ENCODE measurements around the gene NOP9.

Gene NOP9, protein sequence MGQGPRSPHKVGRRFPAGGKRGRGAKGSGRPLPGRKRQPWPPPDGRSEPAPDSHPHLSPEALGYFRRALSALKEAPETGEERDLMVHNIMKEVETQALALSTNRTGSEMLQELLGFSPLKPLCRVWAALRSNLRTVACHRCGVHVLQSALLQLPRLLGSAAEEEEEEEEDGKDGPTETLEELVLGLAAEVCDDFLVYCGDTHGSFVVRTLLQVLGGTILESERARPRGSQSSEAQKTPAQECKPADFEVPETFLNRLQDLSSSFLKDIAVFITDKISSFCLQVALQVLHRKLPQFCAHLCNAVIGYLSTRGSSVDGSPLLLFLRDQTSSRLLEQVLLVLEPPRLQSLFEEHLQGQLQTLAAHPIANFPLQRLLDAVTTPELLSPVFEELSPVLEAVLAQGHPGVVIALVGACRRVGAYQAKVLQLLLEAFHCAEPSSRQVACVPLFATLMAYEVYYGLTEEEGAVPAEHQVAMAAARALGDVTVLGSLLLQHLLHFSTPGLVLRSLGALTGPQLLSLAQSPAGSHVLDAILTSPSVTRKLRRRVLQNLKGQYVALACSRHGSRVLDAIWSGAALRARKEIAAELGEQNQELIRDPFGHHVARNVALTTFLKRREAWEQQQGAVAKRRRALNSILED

DNA sequence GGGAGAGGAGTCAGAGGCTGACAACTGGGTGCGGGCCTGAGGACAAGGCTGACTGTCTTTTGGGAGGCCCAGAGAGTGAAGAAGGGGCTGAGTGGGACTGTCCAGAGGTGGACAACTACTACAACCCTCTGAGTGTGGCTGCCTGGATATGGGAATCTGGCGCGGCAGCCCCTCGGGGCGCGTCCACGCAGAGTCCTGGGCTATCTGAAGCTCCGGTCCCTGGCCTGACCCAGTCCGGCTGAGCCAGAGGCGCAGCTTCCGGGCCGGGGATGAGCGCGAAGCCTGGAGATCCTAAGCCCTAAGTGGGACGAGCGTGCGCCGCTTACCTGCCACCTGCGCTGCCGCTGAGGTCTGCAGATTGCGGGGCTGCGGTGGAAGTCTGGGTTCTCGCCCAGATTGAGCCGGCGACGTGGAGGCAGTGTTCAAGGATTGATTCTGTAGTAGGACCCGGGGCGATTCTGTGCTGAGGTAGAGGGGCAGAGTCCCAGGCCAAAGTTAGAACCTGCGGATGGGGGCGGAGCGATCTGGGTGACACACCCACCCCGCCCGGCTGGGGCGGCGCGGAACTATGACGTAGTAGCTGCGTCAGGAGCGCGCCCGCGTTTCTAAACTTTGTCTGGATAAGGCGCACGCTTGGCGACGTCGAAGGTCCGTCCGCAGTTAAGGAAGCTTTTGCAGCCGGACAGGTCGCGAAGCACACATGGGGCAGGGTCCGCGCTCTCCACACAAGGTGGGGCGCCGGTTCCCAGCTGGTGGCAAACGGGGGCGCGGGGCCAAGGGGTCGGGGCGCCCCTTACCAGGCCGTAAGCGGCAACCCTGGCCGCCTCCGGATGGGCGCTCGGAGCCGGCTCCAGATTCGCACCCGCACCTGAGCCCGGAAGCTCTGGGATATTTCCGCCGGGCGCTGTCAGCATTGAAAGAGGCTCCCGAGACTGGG is at the start of gene NOP9, which contains the start of gene DHRS1:
TSS of gene NOP9 (plus strand) at position 596 of the 937 bp plus-strand sequence. CDS start at position 701, 105 bp downstream.
TSS of gene DHRS1 (minus strand) at position 526 of the 937 bp plus-strand sequence. CDS start 674 bp downstream, outside the sequence.
- peak; percentile 90 to 93 for DNase-seq (ENCODE audit: low read depth in 2 of 2, low spot score in 1 of 2)

DNA sequence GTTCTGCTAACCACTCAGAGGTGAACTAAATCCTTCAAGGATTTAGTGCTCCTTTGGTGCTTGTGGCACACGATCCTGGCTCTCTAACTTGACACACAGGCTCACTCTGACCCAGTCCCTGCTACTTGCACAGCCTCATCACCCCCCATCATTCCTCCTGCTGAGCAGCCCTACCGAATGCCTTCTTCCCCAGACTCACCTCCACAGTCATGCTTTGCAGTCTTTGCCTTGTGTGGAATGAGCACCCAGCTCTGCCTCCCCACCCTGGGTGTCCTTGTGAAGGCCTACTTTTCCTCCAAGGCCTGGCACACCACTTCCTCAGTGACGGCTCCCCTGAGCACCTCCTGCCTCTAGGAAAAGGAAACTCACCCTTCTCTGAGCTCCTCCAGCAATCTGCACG is 49.3 kb upstream of the NOP9 start:
- DNase-seq (ENCODE audit: low read depth in 2 of 2, low spot score in 1 of 2) = no peak

DNA sequence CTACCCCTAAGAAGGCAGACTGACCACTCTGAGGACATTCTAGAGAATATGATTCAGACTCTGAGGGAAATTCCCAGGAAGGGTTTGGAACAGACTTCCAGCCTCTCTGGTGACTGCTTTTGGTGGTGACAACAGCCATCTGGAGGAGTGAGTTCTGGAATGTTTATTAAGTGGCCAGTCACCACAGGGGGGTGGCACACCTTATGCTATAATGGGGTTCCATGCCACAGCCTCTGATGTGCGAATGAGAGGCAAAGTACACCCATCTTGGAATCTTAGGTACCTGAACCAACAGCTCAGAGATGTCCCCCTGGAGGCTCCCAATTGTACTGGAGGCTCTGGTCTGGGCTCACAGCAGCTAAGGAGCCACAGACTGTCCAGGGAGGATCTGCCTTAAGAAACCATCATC is 47.8 kb upstream of the NOP9 start:
- no peak for DNase-seq (ENCODE audit: low read depth in 2 of 2, low spot score in 1 of 2)

DNA sequence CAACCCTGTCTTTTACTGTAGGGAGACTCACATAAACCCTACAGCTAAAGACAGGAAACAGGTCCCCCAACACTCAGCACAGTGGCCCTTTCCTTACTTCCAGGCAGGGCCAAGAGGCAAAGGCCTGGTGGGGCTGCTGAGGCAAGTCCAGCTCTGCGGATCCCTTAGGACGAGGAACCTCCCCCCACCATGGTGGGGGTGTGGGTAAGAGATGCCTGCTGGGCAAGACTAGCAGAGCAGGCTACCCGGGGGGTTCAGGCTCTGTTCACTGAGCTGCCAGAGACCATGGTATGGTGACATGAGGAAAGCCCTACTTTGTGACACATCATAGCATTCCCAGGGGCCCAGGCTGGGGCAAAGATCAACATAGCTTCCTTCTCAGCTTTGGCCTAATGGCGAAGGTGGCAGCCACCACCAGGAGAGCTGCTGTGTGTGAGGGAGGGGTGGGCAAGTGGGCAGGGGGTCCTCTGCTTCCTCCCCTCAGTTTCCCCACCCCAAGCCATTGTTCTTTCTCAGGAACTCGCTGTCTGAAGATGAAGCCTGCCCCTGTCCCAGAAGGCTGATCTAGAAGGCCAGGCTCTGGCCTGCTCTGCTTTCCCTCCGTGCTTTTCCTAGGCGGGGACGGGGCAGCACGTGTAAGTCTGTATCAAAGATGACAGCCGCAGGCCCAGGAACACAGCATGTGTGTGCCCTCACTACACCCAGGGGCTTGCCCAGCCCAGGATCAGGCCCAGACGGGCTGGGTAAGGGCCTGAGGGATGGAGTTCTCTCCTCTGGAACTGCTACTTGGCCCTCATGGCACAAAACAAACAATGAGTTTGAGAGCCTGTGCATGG is 47.1 kb upstream of the NOP9 start:
- no peak for DNase-seq (ENCODE audit: low read depth in 2 of 2, low spot score in 1 of 2)

DNA sequence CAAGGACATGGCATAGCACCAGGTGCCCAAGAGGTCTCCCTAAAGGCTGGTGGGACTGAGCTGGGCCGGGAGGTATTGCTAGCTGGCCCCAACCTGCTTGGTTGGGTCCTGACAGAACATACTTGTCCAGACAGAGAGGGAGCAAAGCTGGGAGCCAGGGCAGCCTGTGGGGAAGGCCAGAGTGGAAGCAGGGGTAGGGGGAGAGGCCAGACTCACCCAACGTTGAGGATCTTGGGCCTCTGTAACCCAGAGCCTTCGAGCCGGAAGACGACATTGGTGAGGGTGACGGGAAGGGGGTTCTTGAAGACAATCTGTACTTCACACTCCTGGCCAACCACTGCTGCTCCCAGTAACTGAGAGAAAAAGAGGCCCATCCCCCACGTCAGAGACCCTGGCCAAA is 45.7 kb upstream of the NOP9 start:
- no peak for DNase-seq (ENCODE audit: low read depth in 2 of 2, low spot score in 1 of 2)

DNA sequence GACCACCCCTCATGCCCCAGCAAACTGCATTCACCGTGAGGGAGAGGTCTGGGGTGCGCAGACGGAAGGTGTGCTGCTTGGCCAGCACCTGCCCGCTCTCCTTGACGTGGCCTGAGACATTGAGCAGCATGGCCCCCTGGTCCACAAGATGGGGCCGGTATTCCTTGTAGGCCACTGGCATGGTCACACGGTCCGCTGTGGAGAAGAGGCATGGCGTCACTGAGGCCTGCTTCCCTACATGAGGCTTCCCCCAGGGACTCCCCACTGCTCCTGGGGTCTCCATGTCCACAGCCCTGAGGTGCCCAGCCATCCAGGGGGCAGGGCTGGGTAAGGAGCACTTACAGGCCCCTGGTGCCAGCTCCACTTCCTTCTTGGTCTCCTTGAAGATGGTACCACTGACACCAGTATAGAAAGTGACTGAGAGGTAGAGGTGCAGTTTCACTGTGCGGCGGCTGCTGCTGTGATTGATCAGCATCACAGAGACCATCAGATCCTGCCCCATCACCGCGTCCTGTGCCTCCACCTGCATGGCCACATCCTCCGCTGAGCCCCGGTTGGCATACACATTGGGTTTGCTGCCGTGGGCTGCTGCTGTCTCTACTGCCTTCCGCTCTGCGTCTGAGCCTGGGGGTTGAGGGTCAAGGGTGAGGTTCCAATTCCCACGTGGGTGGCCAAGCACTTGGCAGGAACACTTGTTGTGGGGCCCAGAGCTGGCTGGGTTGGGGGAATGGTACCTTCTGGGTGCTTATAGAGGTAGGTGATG is 44.8 kb upstream of the NOP9 start:
- DNase-seq (ENCODE audit: low read depth in 2 of 2, low spot score in 1 of 2) = no peak

DNA sequence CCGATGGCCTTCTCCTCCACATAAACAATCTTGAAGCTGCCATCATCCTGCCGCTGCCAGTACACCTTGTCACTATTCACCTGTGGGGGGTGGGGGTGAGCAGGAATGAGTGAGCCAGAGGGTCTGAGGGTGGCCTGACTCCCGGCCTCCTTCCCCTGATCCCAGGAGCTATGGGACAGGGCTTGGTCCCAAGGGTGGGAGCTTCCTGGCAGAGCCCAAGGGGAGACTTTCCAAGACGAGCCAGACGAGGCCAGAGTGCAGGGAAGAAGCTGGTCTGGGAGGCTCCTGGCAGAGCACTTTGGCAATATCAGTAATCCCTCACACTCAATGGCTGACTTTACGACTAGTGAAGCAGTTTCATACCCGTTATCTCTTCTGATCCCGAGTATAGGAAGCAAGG is 44.2 kb upstream of the NOP9 start:
- no peak for DNase-seq (ENCODE audit: low read depth in 2 of 2, low spot score in 1 of 2)

DNA sequence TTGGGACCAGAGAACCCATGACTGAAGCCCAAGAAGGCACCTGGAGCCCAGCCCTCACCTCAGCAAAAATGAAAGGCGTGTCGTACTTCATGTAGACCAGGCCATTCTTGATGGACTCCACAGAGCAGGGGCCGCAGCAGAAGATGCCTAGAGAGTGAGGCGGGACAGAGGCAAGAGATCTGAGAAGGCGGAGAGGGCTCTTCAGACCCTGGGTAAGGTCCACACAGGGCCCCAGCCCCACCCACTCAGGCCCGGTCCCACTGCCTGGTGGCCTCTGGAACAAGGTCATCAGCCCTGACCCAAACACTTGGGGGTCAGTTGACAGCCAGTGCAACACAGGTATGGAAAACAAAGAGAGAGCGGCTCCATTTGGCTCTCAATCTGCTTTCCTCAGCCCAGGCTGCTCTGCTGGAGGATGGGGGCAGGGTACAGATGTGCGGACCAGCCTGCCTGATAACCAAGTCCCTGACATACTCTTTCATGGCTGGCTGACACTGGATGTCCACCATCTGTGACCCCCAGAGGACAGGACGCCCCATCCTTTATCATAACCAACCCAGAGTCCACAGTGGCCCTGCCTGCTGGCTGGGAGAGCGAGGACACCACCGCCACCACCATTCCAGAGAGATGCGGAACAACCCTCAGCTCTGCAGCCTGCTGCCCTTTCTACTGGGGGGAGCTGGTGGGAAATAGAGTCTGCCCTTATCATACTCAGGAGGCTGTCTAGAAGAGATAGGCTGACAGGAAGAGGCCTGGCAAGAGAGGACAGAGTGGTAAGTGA is 43.5 kb upstream of the NOP9 start:
- no peak for DNase-seq (ENCODE audit: low read depth in 2 of 2, low spot score in 1 of 2)

DNA sequence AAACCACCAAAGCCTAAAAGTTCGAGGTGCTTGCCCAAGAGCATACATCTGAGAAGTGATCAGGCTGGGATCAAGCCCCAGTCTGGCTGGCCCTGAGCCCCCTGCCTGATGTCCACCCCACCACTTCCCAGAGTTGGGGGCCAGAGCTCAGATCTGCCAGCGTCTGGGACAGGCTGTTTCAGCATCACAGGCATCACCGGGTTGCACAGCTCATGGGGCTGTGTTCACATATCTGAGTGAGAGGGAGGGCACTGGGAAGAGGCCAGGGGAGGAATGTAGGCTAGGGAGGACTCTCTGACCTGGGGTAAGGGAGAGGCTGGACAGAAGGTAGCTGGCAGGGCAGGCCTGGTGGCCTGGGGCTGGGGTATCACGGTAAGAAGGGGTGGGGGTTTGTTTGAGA is 42.7 kb upstream of the NOP9 start:
- DNase-seq (ENCODE audit: low read depth in 2 of 2, low spot score in 1 of 2) = no peak

DNA sequence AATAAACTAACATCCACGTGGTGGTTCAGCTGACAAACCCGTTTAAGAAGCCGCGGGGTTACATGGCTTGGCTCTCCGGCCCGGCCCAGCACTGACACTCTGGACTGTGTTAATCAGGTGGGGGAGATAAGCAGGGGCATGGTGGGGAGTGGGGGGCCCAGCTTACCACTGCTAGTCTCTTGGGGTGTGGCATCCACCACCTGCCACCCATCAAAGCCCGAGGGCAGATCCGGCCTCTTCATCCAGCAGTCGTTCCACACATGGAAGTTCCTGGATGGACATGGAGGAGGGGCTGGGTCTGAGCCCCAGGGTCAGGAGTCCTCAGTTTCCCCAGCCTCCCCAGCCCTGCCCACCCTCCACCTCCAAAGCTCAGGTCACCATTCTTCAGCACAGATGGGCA is 41.5 kb upstream of the NOP9 start:
- DNase-seq (ENCODE audit: low read depth in 2 of 2, low spot score in 1 of 2) = no peak

DNA sequence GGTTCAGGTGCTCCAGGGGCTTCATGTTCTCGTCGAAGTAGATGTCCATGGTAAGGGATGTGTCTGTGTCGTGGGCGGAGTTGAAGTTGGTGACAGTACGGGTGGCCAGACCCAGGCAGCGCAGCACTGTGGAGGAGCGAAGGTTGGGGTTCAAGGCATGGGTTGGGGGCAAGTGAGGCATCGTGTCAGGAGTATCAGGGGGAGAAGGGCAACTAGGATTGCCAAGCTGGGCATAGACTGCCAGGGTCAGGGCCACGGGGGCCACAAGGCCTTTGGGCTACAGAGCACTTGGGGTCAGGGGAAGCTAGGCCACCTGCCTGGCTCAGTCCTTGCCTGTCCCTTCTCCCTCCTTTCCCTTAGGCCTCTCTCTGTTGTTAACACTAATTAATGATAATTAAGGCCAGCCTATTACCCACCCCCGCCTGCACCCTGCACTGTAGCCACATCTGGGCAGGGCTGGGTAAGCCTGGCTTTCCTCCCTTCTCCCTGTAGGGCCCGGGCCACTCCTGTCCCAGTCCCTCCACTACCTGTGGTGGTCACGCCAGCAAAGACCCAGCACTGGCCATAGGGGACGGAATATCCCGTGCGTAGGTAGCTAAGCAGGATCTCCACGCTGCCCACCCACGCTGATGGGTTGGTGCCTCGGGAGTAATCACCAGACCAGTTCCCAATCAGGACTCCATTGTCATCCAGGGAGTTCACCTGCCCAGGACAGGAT is 40.9 kb upstream of the NOP9 start:
- no peak for DNase-seq (ENCODE audit: low read depth in 2 of 2, low spot score in 1 of 2)

DNA sequence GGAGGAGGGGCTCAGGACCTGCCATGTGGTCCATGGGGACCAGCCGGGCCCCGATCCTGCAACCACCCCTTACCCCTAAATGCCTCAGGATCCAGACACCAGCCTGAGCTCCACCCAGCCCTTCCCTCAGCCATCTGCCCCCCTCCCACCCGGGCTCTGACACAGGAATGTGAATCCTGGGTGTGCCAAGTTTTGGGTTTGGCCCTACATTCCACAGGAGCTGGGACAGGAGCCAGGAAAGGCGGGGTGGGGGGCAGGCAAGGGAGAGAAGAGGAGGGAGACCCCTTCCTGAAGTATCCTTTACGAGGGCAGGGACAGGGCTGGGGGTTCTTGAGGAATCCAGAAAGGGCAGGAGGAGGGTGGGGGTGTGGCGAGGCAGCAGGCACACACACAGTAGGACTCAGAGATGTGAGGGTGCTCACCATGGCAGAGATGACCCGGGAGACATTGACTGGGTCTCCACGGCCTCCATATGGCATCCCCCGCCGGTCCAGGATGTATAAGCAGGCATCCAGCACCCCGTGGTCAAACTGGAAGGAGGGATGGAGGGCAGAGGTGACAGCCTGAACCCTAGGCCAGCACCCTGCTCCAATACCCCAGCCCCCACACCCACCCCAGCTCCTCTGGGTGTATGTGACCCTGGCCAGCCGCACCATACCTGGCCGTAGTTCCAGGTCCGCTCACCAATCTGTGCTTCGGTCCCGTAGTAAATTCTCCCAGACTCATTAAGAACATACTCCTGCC is 40.2 kb upstream of the NOP9 start:
- no peak for DNase-seq (ENCODE audit: low read depth in 2 of 2, low spot score in 1 of 2)

DNA sequence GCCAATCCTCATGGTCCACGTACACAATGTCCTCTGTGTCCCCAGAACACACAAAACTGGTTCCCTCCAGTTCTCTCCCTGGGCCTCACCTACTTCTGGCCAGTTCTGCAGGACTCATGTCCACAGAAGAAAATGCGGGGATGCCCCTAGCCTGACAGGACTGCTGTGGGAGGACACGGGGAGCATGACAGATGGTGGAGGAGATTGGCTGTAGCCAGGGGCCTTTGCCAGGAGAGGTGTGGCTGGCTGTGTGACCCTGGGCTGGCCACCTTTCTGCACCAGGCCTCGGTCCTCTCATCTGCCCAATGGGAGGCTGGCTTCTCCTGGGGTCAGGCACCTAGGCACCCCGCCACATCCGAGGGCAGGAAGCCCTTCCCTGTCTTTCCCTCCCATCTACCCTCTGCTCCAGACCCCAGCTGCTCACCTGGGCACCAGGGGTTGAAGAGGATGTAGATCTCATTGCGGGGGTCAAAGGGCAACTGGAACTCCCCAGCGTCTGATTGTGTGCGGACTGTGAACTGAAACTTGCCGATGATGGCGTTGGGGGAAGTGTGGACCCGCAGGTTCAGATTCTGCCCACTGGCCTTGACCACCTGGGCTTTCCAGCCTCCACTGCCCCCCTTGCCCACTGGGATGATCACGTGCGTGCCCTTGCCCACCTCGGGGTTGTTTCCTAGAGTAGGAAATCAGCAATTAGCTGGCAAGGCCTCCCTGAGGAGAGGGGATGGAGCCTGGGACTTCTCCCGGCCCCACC is 39.4 kb upstream of the NOP9 start:
- DNase-seq (ENCODE audit: low read depth in 2 of 2, low spot score in 1 of 2) = no peak

DNA sequence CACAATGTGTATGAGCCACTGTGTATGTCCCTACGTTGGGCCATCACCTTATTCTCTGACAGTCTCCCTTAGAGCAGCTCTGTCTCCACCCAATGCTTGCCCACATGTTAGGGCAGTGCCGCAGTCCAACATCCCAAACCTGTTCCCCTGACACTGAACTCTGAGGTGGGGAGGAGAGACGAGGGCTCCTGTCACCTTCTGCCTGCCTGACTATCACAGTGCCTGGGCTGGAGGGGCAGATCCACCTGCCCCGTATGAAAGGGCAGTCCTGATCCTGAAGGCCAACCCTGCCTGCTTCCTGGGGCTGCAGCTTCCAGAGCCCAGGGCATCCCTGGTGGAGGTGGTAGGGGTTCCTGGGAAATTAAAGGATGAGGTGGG is 38.9 kb upstream of the NOP9 start:
- DNase-seq (ENCODE audit: low read depth in 2 of 2, low spot score in 1 of 2) = no peak

DNA sequence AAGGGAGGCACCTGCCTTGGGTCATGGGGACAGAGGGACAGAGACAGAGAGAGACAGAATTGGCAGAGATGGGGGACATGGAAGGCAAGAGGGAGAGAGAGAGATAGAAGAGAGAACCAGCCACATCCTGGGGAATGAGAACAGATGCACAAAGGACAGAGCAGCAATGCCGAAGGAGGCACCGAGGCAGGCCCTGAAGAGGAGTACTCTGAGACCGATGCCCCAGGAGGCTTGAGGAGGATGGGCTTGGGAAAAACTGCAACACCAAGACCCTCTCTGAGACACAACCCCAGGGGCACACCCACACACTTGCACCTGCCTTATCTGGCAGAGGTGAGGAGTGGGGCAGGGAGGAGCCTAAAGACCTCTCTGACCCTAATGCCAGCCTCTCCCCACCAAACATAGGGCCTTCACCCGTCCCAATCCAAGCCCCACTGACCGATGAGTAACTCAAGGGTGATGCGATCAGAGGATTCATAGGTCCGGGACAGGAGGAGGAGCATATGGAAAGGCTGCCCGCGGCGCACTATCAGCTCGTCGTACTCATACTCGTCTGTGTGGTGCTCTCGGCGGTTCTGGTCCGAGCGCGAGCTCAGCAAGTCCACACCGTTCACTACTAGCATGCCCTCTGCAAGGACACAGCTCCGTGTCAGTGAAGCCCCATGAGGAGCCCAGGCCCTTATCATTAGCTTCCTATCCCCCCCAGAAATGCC is 38.2 kb upstream of the NOP9 start:
- no peak for DNase-seq (ENCODE audit: low read depth in 2 of 2, low spot score in 1 of 2)

DNA sequence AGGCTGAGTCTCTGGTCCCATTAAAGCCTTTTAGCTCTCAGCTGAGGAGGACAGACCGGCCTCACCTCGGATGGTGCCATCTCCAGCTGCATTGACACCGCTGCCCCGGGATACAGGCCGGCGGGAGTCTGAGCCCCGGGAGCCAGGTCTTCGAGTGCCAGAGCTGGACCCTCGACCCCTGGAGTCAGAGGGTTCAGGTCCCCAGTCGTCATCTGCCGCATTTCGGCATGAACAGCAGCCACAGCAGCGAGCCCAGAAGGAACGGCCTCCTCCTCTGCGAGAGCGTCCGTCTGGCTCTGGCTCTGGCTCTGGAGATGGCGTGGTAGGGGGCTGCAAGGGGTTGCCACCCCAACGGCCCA is 37.7 kb upstream of the NOP9 start:
- DNase-seq (ENCODE audit: low read depth in 2 of 2, low spot score in 1 of 2) = no peak
